Sigmoid colon (tissue), 7 donors: ENCODE measurements around the gene ARL10. TPM values are rescaled to one million over a fixed set of nuclear protein-coding genes. Genes with fewer than 3 reads are reported as not detected.

Source experiments
- DNase-seq: peaks from one replicate; pipeline ENCODE4 v3.0.0-alpha.2; 2019
- H3K27ac ChIP-seq, 4 donors: fragments of 200-600 bp; sonication (generic); one replicate each; pipeline ENCODE4 v1.5.1; 2016 to 2019; ENCODE audit warnings: mild to moderate bottlenecking in 1 of 4
- H3K27me3 ChIP-seq, 3 donors: fragments of 200-600 bp; sonication (generic); one replicate each; pipeline ENCODE4 v1.5.1; 2019; ENCODE audit warnings: mild to moderate bottlenecking in 1 of 3
- H3K36me3 ChIP-seq, 4 donors: fragments of 200-600 bp; sonication (generic); one replicate each; pipeline ENCODE4 v1.5.1; 2016 to 2019
- H3K4me1 ChIP-seq, 4 donors: fragments of 200-600 bp; sonication (generic); one replicate each; pipeline ENCODE4 v1.5.1; 2017 to 2019
- H3K4me3 ChIP-seq, 4 donors: fragments of 200-600 bp; sonication (generic); one replicate each; pipeline ENCODE4 v1.5.1; 2017 to 2019; ENCODE audit warnings: mild to moderate bottlenecking in 2 of 4, moderate library complexity in 1 of 4
- H3K9me3 ChIP-seq, 4 donors: fragments of 200-600 bp in 3 of 4; sonication (generic) in 3 of 4; one replicate each; pipeline versions ENCODE4 v1.5.1 to v1.6.1; 2013 to 2019
- EP300 ChIP-seq, 4 donors: sonication (generic); formaldehyde crosslinking; IDR thresholded peaks; one replicate each; pipeline ENCODE4 v1.6.1; 2017; ENCODE audit warnings: antibody characterized with exemption in 4 of 4
- POLR2A ChIP-seq, 2 donors: fragments of 450-650 bp; IDR thresholded peaks; one replicate each; pipeline ENCODE4 v1.6.1; 2016; ENCODE audit warnings: antibody characterized with exemption in 2 of 2, mild to moderate bottlenecking in 2 of 2, moderate library complexity in 2 of 2
- POLR2AphosphoS5 ChIP-seq, 4 donors: sonication (generic); formaldehyde crosslinking; IDR thresholded peaks; one replicate each; pipeline ENCODE4 v1.6.1; 2017; ENCODE audit warnings: antibody characterized with exemption in 4 of 4
- WGBS, 2 donors: extraction: QIAGEN DNeasy Blood & Tissue Kit; methylation state at CpG; one replicate each; pipeline ENCODE4 v1.1.7; 2013; 5-methylcytosine and 5-hydroxymethylcytosine counted together
- intact Hi-C: fragments of 100-400 bp; cut with DNase I; formaldehyde crosslinking; loops from one replicate; pipeline ENCODE4 v1.15.1; 2023
- polyA plus RNA-seq, 3 donors: library from polyadenylated mRNA; stranded (reverse); fragments of 200-250 nt; gene quantifications; one replicate each; pipeline ENCODE4 v1.2.3, GENCODE V29; 2013
- total RNA-seq, 4 donors: library from RNA; depleted of rRNA; stranded (reverse); fragments of >200 nt; gene quantifications; one replicate each; pipeline ENCODE4 v1.1.0, GENCODE V29; 2016
- TF ChIP-seq, protein P1 (sequence below), 4 experiments: fragments of 450-650 bp in 3 of 4; fragments of 200-600 bp in 1 of 4; IDR thresholded peaks; one replicate each; pipeline ENCODE4 v1.5.1; 2016 to 2019; ENCODE audit warnings: antibody characterized with exemption in 4 of 4, mild to moderate bottlenecking in 3 of 4, moderate library complexity in 2 of 4
- donor health status: healthy with polysubstance abuse.
- donor health status: Bipolar disorder and iron deficiency.
- donor health status: healthy.

The ARL10 gene
- total and polyA plus RNA-seq, 7 donors = 0.23 to 16.9 (median 5.6) TPM

- no peaks in the 10 kb centered on the region for H3K27me3 ChIP-seq
- DNase-seq = no peak
- no peaks in the 10 kb centered on the region for H3K9me3 ChIP-seq
- intact Hi-C loops = loop anchor here (10.0 kb wide), 2 partner anchors 151 to 261 kb away; partner anchors contain the start of genes RNF44 and TSPAN17
- H3K4me3 ChIP-seq = no peak overlapping the region
- H3K36me3 ChIP-seq = peaks cover 5 to 49% (median 22%) of the 10 kb centered on the region in 4 donors
- WGBS, 2 donors = 87 to 94% methylated on average over 15 of the region's 15 CpGs
- no peak overlapping the region for H3K27ac ChIP-seq
- TF ChIP-seq, protein P1, sequence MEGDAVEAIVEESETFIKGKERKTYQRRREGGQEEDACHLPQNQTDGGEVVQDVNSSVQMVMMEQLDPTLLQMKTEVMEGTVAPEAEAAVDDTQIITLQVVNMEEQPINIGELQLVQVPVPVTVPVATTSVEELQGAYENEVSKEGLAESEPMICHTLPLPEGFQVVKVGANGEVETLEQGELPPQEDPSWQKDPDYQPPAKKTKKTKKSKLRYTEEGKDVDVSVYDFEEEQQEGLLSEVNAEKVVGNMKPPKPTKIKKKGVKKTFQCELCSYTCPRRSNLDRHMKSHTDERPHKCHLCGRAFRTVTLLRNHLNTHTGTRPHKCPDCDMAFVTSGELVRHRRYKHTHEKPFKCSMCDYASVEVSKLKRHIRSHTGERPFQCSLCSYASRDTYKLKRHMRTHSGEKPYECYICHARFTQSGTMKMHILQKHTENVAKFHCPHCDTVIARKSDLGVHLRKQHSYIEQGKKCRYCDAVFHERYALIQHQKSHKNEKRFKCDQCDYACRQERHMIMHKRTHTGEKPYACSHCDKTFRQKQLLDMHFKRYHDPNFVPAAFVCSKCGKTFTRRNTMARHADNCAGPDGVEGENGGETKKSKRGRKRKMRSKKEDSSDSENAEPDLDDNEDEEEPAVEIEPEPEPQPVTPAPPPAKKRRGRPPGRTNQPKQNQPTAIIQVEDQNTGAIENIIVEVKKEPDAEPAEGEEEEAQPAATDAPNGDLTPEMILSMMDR (IDR thresholded peaks at IDR 0.05) = no peak
- peaks cover 0 to 37% (median 30%) of the 10 kb centered on the region in 4 donors for H3K4me1 ChIP-seq
Measured at GRCh38 chr5:176383248-176383905, 18.1 kb downstream of the ARL10 start.

DNA sequence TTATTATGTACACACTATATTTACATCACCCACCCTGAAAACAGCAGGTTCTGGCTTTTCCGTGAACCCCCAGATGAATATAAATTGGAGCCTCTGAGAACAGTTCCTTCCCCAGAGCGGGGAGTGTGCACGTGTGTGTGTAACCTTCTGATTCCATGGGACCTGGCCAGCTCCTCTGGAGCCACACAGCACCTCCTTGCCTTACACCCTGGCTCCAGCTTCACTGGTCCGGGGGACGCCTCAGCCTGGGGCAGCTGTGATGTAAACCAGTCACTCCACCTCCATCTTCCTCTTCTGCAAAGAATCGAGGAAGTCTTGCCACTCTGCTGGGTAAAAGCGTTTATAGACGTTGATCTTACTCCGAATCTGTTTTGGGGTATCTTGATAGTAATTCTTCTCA is 18.7 kb downstream of the ARL10 start:
- WGBS, 2 donors = 86 to 88% methylated on average over 9 of the region's 9 CpGs
- H3K4me3 ChIP-seq = no peak overlapping the region
- no peak overlapping the region for H3K27ac ChIP-seq
- TF ChIP-seq, protein P1 (IDR thresholded peaks at IDR 0.05) = no peak
- no peak for TF ChIP-seq EP300 (IDR thresholded peaks at IDR 0.05)
- TF ChIP-seq POLR2A (IDR thresholded peaks at IDR 0.05) = no peak
- TF ChIP-seq POLR2AphosphoS5 (IDR thresholded peaks at IDR 0.05) = no peak
- no peaks in the 10 kb centered on the region for H3K9me3 ChIP-seq
- intact Hi-C loops = loop anchor here (2.0 to 10.0 kb wide), 3 partner anchors 17 to 261 kb away; partner anchors contain the start of genes RNF44 and TSPAN17
- peaks cover 0 to 37% (median 30%) of the 10 kb centered on the region in 4 donors for H3K4me1 ChIP-seq
- peaks cover 5 to 49% (median 22%) of the 10 kb centered on the region in 4 donors for H3K36me3 ChIP-seq
- no peak for DNase-seq
- no peaks in the 10 kb centered on the region for H3K27me3 ChIP-seq

DNA sequence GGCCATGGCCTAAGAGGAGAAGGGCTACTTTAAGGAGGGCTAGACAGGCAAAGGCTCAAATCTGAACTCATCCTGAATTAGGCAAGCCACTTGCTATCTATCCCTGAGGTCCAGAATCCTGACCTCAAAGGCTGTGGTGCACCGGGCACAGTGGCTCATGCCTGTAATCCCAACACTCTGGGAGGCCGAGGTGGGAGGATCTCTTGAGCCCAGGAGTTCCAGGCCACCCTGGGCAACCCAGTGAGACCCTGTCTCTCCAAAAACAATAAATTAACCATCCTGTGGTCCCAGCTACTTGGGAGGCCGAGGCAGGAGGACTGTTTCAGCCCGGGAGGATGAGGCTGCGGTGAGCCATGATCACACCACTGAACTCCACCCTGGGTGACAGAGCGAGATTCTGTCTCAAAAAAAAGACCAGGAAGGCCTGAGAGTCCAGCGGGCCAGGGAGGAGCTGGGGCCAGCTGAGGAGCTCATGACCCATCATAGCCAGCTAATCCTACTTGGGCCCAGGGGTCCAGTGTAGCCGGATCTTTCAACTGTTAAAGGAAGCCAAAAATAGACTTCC is 19.2 kb downstream of the ARL10 start:
- no peaks in the 10 kb centered on the region for H3K9me3 ChIP-seq
- no peak overlapping the region for H3K4me3 ChIP-seq
- intact Hi-C loops = loop anchor here (2.0 to 10.0 kb wide), 3 partner anchors 18 to 260 kb away; partner anchors contain the start of genes RNF44 and TSPAN17
- H3K27ac ChIP-seq = no peak overlapping the region
- DNase-seq = no peak
- TF ChIP-seq POLR2AphosphoS5 (IDR thresholded peaks at IDR 0.05) (no peak), POLR2A (IDR thresholded peaks at IDR 0.05) (no peak), EP300 (IDR thresholded peaks at IDR 0.05) (no peak)
- TF ChIP-seq, protein P1 (IDR thresholded peaks at IDR 0.05) = no peak
- 93 to 95% methylated on average over 8 of the region's 8 CpGs for WGBS, 2 donors
- no peaks in the 10 kb centered on the region for H3K27me3 ChIP-seq
- peaks cover 0 to 39% (median 32%) of the 10 kb centered on the region in 4 donors for H3K4me1 ChIP-seq
- peaks cover 5 to 49% (median 22%) of the 10 kb centered on the region in 4 donors for H3K36me3 ChIP-seq

DNA sequence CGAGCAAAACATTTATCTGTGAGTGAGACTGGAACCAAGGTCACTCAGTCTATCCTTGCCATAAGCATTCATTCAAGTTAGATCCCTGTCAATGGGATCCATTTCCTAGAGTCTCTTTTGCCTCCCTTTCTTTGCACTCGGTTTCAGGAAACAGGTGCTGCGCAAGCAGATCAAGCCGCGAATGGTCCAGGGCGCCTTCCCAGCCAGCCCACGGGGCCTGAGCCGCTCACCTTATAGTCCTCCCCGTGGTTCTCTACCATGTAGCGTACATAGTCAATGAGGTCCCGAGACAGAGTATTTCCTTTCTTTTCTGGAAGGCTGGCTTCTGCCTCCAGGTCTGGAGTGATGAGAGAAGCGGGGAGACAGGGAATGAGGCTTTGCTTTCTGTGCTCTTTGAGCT is 19.7 kb downstream of the ARL10 start:
- no peak for DNase-seq
- H3K36me3 ChIP-seq = peaks cover 5 to 49% (median 22%) of the 10 kb centered on the region in 4 donors
- no peak for TF ChIP-seq EP300 (IDR thresholded peaks at IDR 0.05)
- no peak for TF ChIP-seq POLR2AphosphoS5 (IDR thresholded peaks at IDR 0.05)
- TF ChIP-seq POLR2A (IDR thresholded peaks at IDR 0.05) = no peak
- TF ChIP-seq, protein P1 (IDR thresholded peaks at IDR 0.05) = no peak
- no peak overlapping the region for H3K4me3 ChIP-seq
- no peaks in the 10 kb centered on the region for H3K9me3 ChIP-seq
- intact Hi-C loops = loop anchor here (2.0 to 10.0 kb wide), 3 partner anchors 18 to 260 kb away; partner anchors contain the start of genes RNF44 and TSPAN17
- no peak overlapping the region for H3K27ac ChIP-seq
- WGBS, 2 donors = 88 to 95% methylated on average over 12 of the region's 12 CpGs
- H3K4me1 ChIP-seq = peaks cover 0 to 44% (median 38%) of the 10 kb centered on the region in 4 donors
- H3K27me3 ChIP-seq = no peaks in the 10 kb centered on the region
